ENCODE results near the gene RARG.

DNA sequence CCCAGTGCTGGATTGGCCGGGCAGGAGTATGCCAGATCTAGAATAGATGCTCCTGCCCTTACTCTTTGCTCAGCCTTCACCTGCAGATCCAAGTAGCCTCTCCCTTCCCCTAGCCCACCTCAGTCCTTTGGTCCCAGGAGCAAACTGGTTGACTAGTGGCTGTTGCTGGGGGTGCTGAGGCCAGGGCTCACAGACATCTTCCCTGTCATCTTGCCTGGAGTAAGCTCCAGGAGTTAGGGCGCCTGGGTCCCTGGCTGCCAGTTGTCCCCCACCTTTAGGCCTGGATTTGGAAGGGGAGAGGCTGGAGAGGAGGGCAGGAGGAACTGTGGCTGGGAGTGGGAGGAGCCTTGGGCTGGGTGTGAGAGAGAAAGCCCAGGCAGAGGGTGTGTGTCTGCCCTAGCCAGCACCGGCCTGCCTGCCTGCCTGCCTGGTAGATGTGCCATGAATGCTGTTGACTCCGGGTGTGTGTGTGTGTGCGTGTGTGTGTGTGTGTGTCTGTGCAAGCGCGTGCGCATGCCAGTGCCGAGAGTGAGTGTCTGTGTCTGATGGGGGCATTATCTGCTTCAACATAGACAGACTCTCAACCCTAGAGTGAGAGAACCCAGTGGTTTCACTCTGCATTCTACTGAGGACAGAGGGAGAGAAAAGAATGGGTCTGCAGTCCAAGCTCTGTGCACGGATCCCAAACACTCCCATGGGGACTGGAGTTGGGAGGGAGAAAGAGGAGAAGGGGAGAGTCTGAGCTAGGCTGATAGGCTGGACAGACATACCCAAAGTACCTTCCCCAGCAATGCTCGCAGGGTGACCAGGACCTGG is 845 bp upstream of the RARG start:
- no peak for TF ChIP-seq POLR2A (IDR thresholded peaks at IDR 0.05; ENCODE audit: low read depth, low read length)
- no peak for TF ChIP-seq POLR2AphosphoS5 (IDR thresholded peaks at IDR 0.05; ENCODE audit: low read depth, low read length)
- TF ChIP-seq TAF1 (IDR thresholded peaks at IDR 0.05; ENCODE audit: low read depth, low read length): no peak

Data from GM12891 (cell line).